Measurements from ENCODE around the gene FYB1.
"Not testable (repeated sequence)": the region's sequence is repeated elsewhere in the genome, so short reads cannot be mapped to it uniquely, and the experiment has no call there.

Gene FYB1

DNA sequence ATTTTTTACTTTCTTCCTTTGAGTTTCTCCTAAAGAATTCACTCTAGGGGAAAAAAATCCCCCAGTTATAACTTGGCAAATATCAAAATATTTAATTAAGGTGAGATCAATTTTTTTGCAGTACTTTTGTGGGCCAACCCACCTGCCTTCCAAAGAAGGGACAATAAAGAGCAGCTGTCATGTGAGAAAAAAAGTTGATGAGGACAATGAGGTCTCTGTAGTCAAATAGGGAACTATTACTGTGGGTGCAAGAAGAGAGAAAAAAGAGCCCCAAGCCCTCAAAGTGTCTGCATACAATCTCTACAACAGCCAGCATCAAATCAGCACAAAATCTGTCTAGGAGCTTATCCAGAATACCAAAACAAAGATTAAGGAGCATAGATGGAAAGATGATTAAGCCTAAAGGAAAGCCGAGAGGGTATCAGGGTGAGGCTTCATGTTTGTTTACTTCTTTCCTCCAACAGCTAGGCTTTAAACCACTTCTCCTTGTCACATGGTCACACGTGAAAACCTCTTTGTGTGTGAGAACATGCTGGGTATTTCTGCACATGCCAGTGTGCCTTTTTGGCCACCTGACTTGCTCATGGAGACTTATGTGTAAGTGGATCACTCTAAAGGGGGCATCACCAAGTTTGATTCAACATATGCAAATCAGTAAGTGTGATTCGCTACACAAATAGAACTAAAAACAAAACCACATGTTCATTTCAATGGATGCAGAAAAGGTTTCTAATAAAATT, 19.2 kb upstream of the FYB1 start:
- H3K4me3 Mint-ChIP-seq, result no peak overlapping the region
- peaks cover 9% of the 10 kb centered on the region for H3K9me3 Mint-ChIP-seq
- no peak overlapping the region for H3K27ac Mint-ChIP-seq
- DNase-seq (no peak), ATAC-seq (no peak)
- peaks cover 12% of the 10 kb centered on the region for H3K4me1 Mint-ChIP-seq
- H3K36me3 Mint-ChIP-seq (ENCODE audit: low read depth), result no peaks in the 10 kb centered on the region
- no peaks in the 10 kb centered on the region for H3K27me3 Mint-ChIP-seq

DNA sequence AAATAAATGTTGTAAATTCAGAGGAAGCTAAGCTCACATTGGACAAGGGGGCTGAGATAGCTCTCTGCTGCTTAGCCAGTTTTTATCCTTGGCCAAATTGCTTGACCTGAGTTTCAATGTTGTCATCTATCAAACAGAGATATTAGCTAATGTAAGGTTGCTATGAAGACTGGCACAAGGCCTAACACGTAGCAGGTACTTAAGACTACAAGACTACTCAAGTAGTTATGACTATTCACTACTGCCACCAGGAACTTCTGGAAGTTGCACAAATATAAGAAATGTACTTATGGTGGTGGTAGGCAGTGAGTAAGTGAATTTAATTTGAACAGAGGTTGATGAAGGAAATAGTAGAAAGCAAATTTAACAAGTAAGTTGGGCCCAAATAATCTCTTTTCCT, 17.4 kb upstream of the FYB1 start:
- DNase-seq (no peak), ATAC-seq (no peak)
- Mint-ChIP-seq H3K4me3 (no peak overlapping the region), H3K27me3 (no peaks in the 10 kb centered on the region), H3K36me3 (ENCODE audit: low read depth) (no peaks in the 10 kb centered on the region), H3K4me1 (peaks cover 18% of the 10 kb centered on the region), H3K9me3 (peaks cover 9% of the 10 kb centered on the region), H3K27ac (no peak overlapping the region)

DNA sequence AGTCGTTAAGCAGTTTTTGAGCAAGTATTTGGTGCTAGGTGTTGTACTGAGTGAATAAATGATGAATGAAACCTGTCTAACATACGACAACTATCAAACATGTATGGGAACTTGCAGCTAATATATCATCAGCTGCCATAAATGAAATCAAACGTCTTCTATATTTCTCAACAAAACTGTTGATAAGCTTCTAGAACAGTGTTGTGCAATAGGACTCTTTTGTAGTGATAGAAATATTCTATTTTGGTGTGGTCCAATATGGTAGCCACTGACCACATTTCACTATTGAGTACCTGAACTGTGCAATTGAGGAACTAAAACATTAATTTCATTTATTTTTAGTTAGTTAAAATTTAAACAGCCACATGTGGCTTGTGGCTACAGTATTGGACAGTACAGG, 16.3 kb upstream of the FYB1 start:
- H3K27me3 Mint-ChIP-seq, result no peaks in the 10 kb centered on the region
- no peaks in the 10 kb centered on the region for H3K36me3 Mint-ChIP-seq (ENCODE audit: low read depth)
- H3K4me1 Mint-ChIP-seq, result peaks cover 26% of the 10 kb centered on the region
- H3K9me3 Mint-ChIP-seq, result peaks cover 4% of the 10 kb centered on the region
- DNase-seq, result no peak
- no peak overlapping the region for H3K27ac Mint-ChIP-seq
- no peak overlapping the region for H3K4me3 Mint-ChIP-seq
- ATAC-seq, result no peak

DNA sequence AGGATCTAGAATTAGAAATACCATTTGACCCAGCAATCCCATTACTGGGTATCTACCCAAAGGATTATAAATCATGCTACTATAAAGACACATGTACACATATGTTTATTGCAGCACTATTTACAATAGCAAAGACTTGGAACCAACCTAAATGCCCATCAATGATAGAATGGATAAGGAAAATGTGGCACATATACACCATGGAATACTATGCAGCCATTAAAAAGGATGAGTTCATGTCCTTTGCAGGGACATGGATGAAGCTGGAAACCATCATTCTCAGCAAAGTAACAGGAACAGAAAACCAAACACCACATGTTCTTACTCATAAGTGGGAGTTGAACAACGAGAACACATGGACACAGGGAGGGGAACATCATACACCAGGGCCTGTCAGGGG, 15.1 kb upstream of the FYB1 start:
- not testable (repeated sequence) for H3K27me3 Mint-ChIP-seq; H3K27ac Mint-ChIP-seq; ATAC-seq; H3K36me3 Mint-ChIP-seq (ENCODE audit: low read depth); DNase-seq; H3K4me3 Mint-ChIP-seq; H3K9me3 Mint-ChIP-seq
- peaks cover 26% of the 10 kb centered on the region for H3K4me1 Mint-ChIP-seq

DNA sequence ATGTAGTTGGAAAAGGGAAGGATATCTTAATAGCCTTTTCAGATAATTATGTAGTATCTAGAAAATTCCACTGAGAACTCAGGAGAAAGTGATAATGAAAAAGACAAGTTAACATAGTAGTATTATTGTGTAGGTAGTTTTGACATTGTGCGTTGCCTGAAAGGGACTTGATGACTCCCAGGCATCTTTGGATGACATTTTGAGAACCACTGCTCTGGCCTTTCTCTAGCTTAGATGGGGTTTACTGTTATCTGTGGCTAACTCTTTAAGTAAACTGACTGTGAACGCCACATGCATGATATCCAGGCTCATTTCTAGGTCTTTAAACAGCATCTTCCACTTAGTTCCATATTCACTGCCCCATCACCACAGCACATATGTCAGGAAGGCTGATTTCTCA, 14.4 kb upstream of the FYB1 start:
- H3K27me3 Mint-ChIP-seq, result no peaks in the 10 kb centered on the region
- H3K4me3 Mint-ChIP-seq, result no peak overlapping the region
- ATAC-seq (no peak), DNase-seq (no peak)
- H3K9me3 Mint-ChIP-seq, result no peaks in the 10 kb centered on the region
- H3K4me1 Mint-ChIP-seq, result peaks cover 23% of the 10 kb centered on the region
- no peaks in the 10 kb centered on the region for H3K36me3 Mint-ChIP-seq (ENCODE audit: low read depth)
- no peak overlapping the region for H3K27ac Mint-ChIP-seq

DNA sequence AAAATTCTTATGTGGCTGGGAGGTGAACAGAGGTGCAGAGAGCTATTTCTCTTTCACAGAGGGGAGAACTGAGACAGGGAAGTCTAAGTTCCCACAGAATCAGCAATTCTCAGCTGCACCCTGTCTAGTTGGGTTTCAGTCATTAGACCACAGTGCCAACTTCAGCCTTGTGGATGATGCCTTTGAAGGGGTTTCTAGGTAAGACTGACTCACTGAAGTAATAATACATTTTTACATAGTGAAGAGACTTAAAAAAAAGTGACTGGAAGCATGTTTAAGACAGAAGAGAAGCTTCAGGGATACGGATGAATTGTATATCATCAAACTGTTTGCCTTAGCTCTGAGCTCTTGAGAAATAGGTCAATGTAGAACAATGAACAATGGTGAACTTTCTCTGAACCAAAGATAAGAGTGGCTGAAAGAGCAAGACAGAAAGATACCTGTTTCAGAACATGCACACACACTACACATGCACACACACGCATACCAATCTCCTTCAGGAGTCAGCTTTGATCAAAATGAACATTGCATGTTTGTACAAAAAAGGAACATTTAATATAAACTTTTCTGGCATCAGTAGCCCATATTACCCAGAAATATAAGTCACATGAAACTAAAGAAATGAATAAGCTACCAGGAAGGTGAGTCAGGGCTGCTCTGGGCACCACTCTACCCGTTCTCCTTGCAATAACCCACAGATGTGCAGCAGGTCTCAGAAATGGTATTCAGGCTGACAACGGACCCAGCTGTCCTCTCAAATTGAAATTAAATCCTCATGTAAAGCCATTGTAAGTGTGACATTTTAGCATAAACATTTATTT, 12.6 kb upstream of the FYB1 start:
- H3K27ac Mint-ChIP-seq, result peak overlapping the region; percentile 91
- H3K4me1 Mint-ChIP-seq, result peaks cover 14% of the 10 kb centered on the region
- no peaks in the 10 kb centered on the region for H3K9me3 Mint-ChIP-seq
- peak; percentile 43 for DNase-seq
- peak overlapping the region; percentile 64 for H3K4me3 Mint-ChIP-seq
- no peaks in the 10 kb centered on the region for H3K27me3 Mint-ChIP-seq
- peak; percentile 98 for ATAC-seq
- no peaks in the 10 kb centered on the region for H3K36me3 Mint-ChIP-seq (ENCODE audit: low read depth)

DNA sequence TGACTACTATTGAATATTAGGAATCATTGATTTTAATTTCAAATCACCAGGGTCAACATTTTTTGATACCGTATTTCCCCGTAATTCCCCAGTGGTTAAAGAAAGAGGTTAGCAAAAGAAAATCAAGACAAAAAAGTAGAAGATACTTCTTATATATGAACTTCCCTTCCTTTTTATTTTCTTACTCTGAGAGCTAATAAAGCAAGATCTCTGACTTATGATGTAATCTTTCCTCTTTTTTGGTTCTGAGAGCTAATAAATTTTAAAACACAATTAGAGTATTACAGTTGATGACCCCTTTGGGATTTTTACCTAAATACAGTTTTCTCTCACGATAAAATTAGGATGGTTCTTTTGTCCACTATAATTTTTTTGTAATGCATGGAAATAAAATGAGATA, 9.2 kb upstream of the FYB1 start:
- no peaks in the 10 kb centered on the region for H3K9me3 Mint-ChIP-seq
- H3K36me3 Mint-ChIP-seq (ENCODE audit: low read depth), result no peaks in the 10 kb centered on the region
- H3K27ac Mint-ChIP-seq, result no peak overlapping the region
- H3K27me3 Mint-ChIP-seq, result no peaks in the 10 kb centered on the region
- no peak overlapping the region for H3K4me3 Mint-ChIP-seq
- DNase-seq (no peak), ATAC-seq (no peak)
- H3K4me1 Mint-ChIP-seq, result peaks cover 24% of the 10 kb centered on the region

DNA sequence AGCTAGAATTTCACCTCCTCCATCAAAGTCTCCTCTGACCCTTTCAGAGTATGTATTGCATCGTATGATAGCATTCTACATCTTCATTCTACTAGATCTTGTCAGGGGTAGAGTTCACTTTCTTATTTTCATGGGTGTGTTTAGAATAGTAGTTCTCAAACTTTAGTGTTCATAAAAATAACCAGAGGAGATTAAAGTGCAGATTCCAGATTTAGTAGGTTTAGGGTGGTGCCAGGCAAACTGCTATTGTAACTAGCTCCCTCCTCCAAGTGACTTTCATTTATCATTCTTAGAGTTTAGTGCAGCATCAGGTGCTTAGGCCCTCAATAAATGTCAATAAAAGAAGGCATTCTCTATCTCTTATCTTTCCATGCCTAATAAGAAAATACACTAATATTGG, 7.2 kb upstream of the FYB1 start:
- Mint-ChIP-seq H3K27ac (no peak overlapping the region), H3K4me1 (peaks cover 19% of the 10 kb centered on the region), H3K4me3 (peak overlapping the region; percentile 2), H3K27me3 (no peaks in the 10 kb centered on the region), H3K36me3 (ENCODE audit: low read depth) (no peaks in the 10 kb centered on the region), H3K9me3 (no peaks in the 10 kb centered on the region)
- ATAC-seq (no peak), DNase-seq (no peak)

DNA sequence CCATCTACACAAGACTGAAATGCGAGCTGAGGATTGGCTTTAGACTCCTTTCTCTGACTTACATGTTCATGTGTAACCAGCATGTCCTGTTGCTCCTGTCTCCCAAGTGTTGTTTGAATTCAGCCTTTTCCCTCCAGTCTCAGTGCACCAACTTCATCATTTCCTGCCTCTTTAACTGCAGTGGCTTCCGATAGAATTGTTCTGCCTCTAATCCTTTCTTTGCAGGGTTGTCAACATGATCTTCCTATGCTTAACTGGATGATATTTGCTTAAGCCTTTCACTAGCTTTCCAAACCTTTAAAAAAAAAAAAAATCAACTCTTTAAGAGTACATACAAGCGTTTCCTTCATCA, 6.7 kb upstream of the FYB1 start:
- Mint-ChIP-seq H3K36me3 (ENCODE audit: low read depth) (no peaks in the 10 kb centered on the region), H3K27me3 (no peaks in the 10 kb centered on the region), H3K4me3 (peak overlapping the region; percentile 2), H3K4me1 (peaks cover 14% of the 10 kb centered on the region), H3K27ac (no peak overlapping the region), H3K9me3 (no peaks in the 10 kb centered on the region)
- no peak for ATAC-seq
- DNase-seq, result no peak

DNA sequence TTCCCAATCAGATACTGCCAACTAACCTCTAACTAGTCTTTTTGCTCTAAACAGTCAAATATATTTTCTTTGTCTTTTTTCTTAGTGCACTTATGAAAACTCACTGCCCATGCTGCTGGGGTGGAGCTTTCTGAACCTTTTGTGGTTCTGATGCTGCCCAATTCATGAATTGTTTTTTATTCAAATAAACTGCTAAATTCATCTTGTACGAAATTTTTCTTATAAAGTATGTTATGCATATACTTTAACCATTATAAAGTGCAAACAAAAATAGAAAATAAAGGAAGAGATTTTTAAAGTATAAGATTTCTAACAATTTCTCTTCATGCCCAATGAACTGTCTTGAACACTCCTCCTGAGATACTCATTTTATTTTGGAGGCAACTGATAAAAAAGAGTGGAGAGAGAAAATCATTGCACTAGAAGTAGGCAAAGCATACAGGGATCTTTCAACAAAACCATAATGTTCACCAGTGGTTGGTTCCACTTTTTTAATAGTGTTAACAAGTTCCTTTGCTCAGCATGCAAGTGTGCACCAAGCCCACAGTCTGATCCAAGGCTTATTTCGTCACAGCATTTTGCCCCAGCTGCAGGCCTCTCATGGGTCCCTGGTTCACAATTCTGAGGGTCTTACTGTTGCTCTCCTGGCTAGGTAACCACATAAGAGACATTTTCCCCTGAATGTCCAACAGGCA, 6.2 kb upstream of the FYB1 start:
- ATAC-seq, result no peak
- DNase-seq, result no peak
- Mint-ChIP-seq H3K9me3 (no peaks in the 10 kb centered on the region), H3K4me1 (peaks cover 13% of the 10 kb centered on the region), H3K36me3 (ENCODE audit: low read depth) (no peaks in the 10 kb centered on the region), H3K27me3 (no peaks in the 10 kb centered on the region), H3K27ac (no peak overlapping the region), H3K4me3 (no peak overlapping the region)

DNA sequence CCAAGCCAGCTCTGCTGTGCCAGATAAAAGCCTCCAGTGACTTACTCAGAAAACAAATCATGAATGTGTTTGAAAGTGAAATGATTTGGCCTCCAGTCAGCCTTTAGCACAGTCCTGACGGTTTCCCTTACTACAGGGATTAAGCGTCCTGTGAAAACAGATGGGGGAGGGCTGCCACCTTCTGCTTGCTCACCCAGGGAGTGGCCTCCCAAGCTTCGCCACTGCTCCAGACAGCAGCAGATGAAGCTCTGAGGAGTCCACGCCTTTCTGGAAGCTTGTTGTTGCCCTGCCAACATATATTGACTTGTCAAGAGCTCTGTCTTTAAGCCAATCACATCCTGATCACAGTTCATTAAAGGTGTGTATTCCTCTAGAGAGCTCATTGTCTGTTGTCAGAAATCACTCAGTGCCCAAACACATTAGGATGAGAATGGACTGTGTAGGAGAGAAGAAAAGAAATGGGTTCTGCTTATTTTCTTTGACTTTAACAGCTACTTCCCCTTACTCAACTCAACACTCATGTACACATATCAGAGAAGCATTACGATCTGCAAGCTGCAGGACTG, 4.9 kb upstream of the FYB1 start:
- no peaks in the 10 kb centered on the region for H3K36me3 Mint-ChIP-seq (ENCODE audit: low read depth)
- no peak overlapping the region for H3K4me3 Mint-ChIP-seq
- H3K4me1 Mint-ChIP-seq, result peaks cover 25% of the 10 kb centered on the region
- DNase-seq (no peak), ATAC-seq (no peak)
- H3K9me3 Mint-ChIP-seq, result no peaks in the 10 kb centered on the region
- H3K27me3 Mint-ChIP-seq, result no peaks in the 10 kb centered on the region
- H3K27ac Mint-ChIP-seq, result no peak overlapping the region

DNA sequence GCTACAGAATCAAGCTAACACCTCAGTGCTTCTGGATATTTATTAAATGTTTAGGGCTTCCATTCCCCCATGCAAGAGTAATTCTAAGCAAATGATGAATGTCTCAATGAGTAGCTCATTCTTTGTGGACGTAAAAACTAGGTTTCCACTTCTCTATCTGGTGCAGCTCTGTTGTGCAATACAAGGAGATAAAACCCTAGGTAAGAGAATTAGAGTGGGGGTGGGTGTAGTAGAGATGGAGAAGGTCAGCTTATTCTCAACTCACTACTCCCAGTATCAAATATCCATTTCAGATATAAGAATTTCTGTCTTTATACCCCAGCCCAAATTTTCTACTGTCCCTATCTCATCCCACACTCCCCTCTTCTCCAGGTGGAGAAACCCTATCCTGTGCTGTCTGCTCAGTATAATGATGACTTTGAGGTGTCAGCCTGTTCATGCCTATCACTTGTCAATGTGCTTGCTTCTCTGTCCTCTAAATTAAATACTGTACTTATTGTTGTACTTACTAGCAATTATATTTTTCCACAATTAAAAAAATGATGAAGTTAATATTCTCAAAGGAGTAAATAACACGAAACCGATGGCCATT, 4.3 kb upstream of the FYB1 start:
- Mint-ChIP-seq H3K4me1 (peaks cover 30% of the 10 kb centered on the region), H3K4me3 (no peak overlapping the region), H3K36me3 (ENCODE audit: low read depth) (no peaks in the 10 kb centered on the region), H3K27ac (no peak overlapping the region), H3K27me3 (no peaks in the 10 kb centered on the region), H3K9me3 (no peaks in the 10 kb centered on the region)
- no peak for ATAC-seq
- DNase-seq, result no peak

DNA sequence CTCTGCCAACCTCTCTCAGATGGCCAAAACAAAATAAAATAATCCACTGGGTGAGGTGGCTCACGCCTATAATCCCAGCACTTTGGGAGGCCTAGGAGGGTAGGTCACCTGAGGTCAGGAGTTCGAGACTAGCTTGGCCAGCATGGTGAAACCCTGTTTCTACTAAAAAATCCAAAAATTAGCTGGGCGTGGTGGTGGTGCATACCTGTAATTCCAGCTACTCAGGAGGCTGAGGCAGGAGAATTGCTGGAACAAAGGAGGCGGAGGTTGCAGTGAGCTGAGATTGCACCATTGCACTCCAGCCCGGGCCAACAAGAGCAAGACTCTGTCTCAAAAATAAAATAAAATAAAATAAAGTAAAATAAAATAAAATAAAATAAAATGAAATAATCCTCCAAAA, 2.3 kb upstream of the FYB1 start:
- not testable (repeated sequence) for H3K27me3 Mint-ChIP-seq; H3K4me3 Mint-ChIP-seq; H3K36me3 Mint-ChIP-seq (ENCODE audit: low read depth); H3K27ac Mint-ChIP-seq; DNase-seq; ATAC-seq; H3K9me3 Mint-ChIP-seq
- H3K4me1 Mint-ChIP-seq, result peaks cover 50% of the 10 kb centered on the region

DNA sequence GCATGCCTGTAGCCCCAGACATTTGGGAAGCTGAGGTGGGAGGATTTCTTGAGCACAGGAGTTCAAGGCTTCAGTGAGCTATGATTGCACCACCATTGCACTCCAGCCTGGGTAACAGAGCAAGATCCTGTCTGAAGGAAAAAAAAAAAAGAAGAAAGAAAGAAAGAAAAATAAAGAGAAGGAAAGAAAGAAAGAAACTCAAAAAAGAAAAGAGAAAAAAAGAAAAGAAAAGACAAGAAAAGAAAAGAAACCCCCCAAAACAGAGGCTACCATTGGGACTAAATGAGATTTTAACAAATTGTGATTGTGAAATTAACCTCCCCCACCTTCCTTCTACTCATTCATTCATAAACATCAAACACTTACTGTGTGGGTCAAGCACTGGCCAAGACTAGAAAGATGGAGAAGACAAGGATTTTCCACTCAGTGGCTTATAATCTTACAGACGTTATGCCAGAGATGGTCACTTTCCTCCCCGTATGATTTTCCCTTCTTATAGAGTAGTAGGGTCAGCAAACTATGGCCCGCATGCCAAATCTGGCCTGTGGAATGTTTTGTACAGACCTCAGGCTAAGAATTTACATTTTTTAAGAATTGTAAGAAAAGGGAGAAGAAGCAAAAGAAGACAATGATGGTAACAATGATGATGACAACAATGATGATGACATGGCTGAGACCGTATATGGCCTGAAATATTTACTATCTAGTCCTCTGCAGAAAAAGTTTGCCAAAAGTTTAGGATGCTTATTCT, 1.1 kb upstream of the FYB1 start:
- Mint-ChIP-seq H3K27ac (no peak overlapping the region), H3K4me1 (peaks cover 54% of the 10 kb centered on the region), H3K4me3 (no peak overlapping the region), H3K9me3 (no peaks in the 10 kb centered on the region), H3K27me3 (no peaks in the 10 kb centered on the region), H3K36me3 (ENCODE audit: low read depth) (no peaks in the 10 kb centered on the region)
- ATAC-seq (no peak), DNase-seq (no peak)
